Measurements from ENCODE around the gene DEPDC7.

- TF ChIP-seq GABPA (IDR thresholded peaks at IDR 0.05; ENCODE audit: low read depth, low read length) (no peak), GABPA (CRISPR knock-in tag; IDR thresholded peaks at IDR 0.05; ENCODE audit: low read depth) (no peak), CTCF (CRISPR knock-in tag; IDR thresholded peaks at IDR 0.05) (no peak), ZNF569 (CRISPR knock-in tag; IDR thresholded peaks at IDR 0.05; ENCODE audit: borderline replicate concordance) (no peak), PHF20 (CRISPR knock-in tag; IDR thresholded peaks at IDR 0.05) (no peak), PRDM10 (CRISPR knock-in tag; IDR thresholded peaks at IDR 0.05; ENCODE audit: low read depth) (no peak), SMC3 (IDR thresholded peaks at IDR 0.05; ENCODE audit: low read length) (no peak), EP300 (IDR thresholded peaks at IDR 0.05; ENCODE audit: low read depth in 2 of 2, low read length in 2 of 2) (no peak), EP300 (CRISPR knock-in tag; IDR thresholded peaks at IDR 0.05; ENCODE audit: borderline replicate concordance) (no peak), ELF1 (CRISPR knock-in tag; IDR thresholded peaks at IDR 0.05) (no peak)
- TF ChIP-seq, protein P1, sequence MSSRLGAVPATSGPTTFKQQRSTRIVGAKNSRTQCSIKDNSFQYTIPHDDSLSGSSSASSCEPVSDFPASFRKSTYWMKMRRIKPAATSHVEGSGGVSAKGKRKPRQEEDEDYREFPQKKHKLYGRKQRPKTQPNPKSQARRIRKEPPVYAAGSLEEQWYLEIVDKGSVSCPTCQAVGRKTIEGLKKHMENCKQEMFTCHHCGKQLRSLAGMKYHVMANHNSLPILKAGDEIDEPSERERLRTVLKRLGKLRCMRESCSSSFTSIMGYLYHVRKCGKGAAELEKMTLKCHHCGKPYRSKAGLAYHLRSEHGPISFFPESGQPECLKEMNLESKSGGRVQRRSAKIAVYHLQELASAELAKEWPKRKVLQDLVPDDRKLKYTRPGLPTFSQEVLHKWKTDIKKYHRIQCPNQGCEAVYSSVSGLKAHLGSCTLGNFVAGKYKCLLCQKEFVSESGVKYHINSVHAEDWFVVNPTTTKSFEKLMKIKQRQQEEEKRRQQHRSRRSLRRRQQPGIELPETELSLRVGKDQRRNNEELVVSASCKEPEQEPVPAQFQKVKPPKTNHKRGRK (CRISPR knock-in tag; IDR thresholded peaks at IDR 0.05): no peak
- TF ChIP-seq, protein P2, sequence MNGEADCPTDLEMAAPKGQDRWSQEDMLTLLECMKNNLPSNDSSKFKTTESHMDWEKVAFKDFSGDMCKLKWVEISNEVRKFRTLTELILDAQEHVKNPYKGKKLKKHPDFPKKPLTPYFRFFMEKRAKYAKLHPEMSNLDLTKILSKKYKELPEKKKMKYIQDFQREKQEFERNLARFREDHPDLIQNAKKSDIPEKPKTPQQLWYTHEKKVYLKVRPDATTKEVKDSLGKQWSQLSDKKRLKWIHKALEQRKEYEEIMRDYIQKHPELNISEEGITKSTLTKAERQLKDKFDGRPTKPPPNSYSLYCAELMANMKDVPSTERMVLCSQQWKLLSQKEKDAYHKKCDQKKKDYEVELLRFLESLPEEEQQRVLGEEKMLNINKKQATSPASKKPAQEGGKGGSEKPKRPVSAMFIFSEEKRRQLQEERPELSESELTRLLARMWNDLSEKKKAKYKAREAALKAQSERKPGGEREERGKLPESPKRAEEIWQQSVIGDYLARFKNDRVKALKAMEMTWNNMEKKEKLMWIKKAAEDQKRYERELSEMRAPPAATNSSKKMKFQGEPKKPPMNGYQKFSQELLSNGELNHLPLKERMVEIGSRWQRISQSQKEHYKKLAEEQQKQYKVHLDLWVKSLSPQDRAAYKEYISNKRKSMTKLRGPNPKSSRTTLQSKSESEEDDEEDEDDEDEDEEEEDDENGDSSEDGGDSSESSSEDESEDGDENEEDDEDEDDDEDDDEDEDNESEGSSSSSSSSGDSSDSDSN (CRISPR knock-in tag; IDR thresholded peaks at IDR 0.05): no peak
Observed at GRCh38 chr11:33043221-33043830, 27.6 kb downstream of the DEPDC7 start.
